HG02763 (cell line): Measurements from ENCODE around the gene CAB39L.

Experiments
- ATAC-seq: cut with Tn5 transposase; IDR thresholded peaks from one replicate; pipeline ENCODE4 v1.9.1; 2021; ENCODE audit warnings: mild to moderate bottlenecking, moderate library complexity; ENCODE audit not compliant: unreplicated experiment

CAB39L gene

GRCh38 chr13:49400755-49401659, 42.9 kb downstream of the CAB39L start:
- no peak for ATAC-seq

- ATAC-seq: no peak
Observed at GRCh38 chr13:49399801-49400472, 43.9 kb downstream of the CAB39L start.

- no peak for ATAC-seq
Observed at GRCh38 chr13:49395878-49396380, 47.9 kb downstream of the CAB39L start.

GRCh38 chr13:49395451-49395865, 48.4 kb downstream of the CAB39L start:
- no peak for ATAC-seq

GRCh38 chr13:49388091-49388635, 55.7 kb downstream of the CAB39L start:
- ATAC-seq: no peak

- no peak for ATAC-seq
Observed at GRCh38 chr13:49386664-49387063, 57.2 kb downstream of the CAB39L start.

- no peak for ATAC-seq
Observed at GRCh38 chr13:49376121-49376520, 67.7 kb downstream of the CAB39L start.

GRCh38 chr13:49374585-49375290, 69.1 kb downstream of the CAB39L start:
- ATAC-seq: no peak

- ATAC-seq: no peak
Observed at GRCh38 chr13:49373716-49374115, 70.1 kb downstream of the CAB39L start.

- ATAC-seq: no peak
Observed at GRCh38 chr13:49371943-49372613, 71.8 kb downstream of the CAB39L start.

GRCh38 chr13:49370371-49370770, 73.5 kb downstream of the CAB39L start:
- no peak for ATAC-seq

GRCh38 chr13:49369866-49370265, 74.0 kb downstream of the CAB39L start:
- no peak for ATAC-seq

- no peak for ATAC-seq
Observed at GRCh38 chr13:49368688-49369087, 75.2 kb downstream of the CAB39L start.

GRCh38 chr13:49367640-49368422, 76.0 kb downstream of the CAB39L start:
- ATAC-seq: no peak

- no peak for ATAC-seq
Observed at GRCh38 chr13:49366841-49367240, 77.0 kb downstream of the CAB39L start.

- ATAC-seq: no peak
Observed at GRCh38 chr13:49357694-49358093, 86.2 kb downstream of the CAB39L start.

GRCh38 chr13:49356223-49356622, 87.6 kb downstream of the CAB39L start:
- ATAC-seq: no peak

GRCh38 chr13:49354719-49355118, 89.1 kb downstream of the CAB39L start:
- ATAC-seq: no peak

GRCh38 chr13:49353908-49354307, 90.0 kb downstream of the CAB39L start:
- ATAC-seq: no peak

- ATAC-seq: no peak
Observed at GRCh38 chr13:49351871-49352270, 92.0 kb downstream of the CAB39L start.
